A673 (cell line): Measurements from ENCODE around the gene KLHL42. TPM values are rescaled to one million over a fixed set of nuclear protein-coding genes. Genes with fewer than 3 reads are reported as not detected.

Source experiments
- BruUV-seq: library from RNA; stranded (reverse); fragments of 400-500 nt; replicated peaks from 2 replicates; lab custom pipeline; 2021; lab: Mats Ljungman, UMichigan
- CTCF ChIA-PET: fragments of 300-600 bp; sonication (Branson Sonifier 250); formaldehyde crosslinking; loops from one replicate; lab custom pipeline; 2022; ENCODE audit warnings: antibody characterized with exemption; lab: Charles Lee
- POLR2A ChIA-PET: fragments of 300-600 bp; sonication (Branson Sonifier 250); formaldehyde crosslinking; loops from one replicate; lab custom pipeline; 2022; ENCODE audit warnings: antibody characterized with exemption; ENCODE audit not compliant: low non-redundant PET; lab: Charles Lee
- DNase-seq: peaks from one replicate; pipeline ENCODE4 v3.0.0-alpha.2; 2015; ENCODE audit warnings: low spot score
- H3K27ac ChIP-seq: fragments of 200-600 bp; sonication (generic); 2 replicates; pipeline ENCODE4 v1.5.1; 2016; ENCODE audit warnings: mixed run types, low read depth, mild to moderate bottlenecking, mixed read lengths, antibody characterized with exemption, low read length; ENCODE audit not compliant: poor library complexity, severe bottlenecking
- H3K27me3 ChIP-seq: fragments of 200-600 bp; sonication (generic); replicated peaks from 2 replicates; pipeline ENCODE4 v1.6.1; 2017; ENCODE audit warnings: mixed run types, low read depth, mild to moderate bottlenecking, mixed read lengths, antibody characterized with exemption, low read length; ENCODE audit not compliant: insufficient read depth, poor library complexity
- H3K36me3 ChIP-seq: fragments of 200-600 bp; sonication (generic); 2 replicates; pipeline ENCODE4 v1.6.1; 2016; ENCODE audit warnings: mixed run types, mild to moderate bottlenecking, mixed read lengths, antibody characterized with exemption, low read length; ENCODE audit not compliant: insufficient read depth, poor library complexity, severe bottlenecking
- H3K4me1 ChIP-seq: fragments of 200-600 bp; sonication (generic); 2 replicates; pipeline ENCODE4 v1.6.1; 2017; ENCODE audit warnings: mixed run types, mild to moderate bottlenecking, mixed read lengths, antibody characterized with exemption, low read length; ENCODE audit not compliant: insufficient read depth, poor library complexity, severe bottlenecking
- H3K4me3 ChIP-seq: fragments of 200-600 bp; sonication (generic); 2 replicates; pipeline ENCODE4 v1.5.1; 2016; ENCODE audit warnings: low read depth, mixed run types, mild to moderate bottlenecking, mixed read lengths, low read length; ENCODE audit not compliant: poor library complexity, severe bottlenecking
- H3K9me3 ChIP-seq: fragments of 200-600 bp; sonication (generic); 2 replicates; pipeline ENCODE4 v1.6.1; 2016; ENCODE audit warnings: mixed run types, low read depth, mild to moderate bottlenecking, mixed read lengths, antibody characterized with exemption, low read length; ENCODE audit not compliant: poor library complexity, severe bottlenecking
- EZH2 ChIP-seq: fragments of 200-600 bp; sonication (generic); IDR thresholded peaks from 2 replicates; pipeline ENCODE4 v1.6.1; 2017; ENCODE audit warnings: borderline replicate concordance, low read depth, mild to moderate bottlenecking, mixed read lengths, antibody characterized with exemption, low read length; ENCODE audit not compliant: poor library complexity, severe bottlenecking
- intact Hi-C: fragments of 100-400 bp; cut with micrococcal nuclease; formaldehyde crosslinking; loops from one replicate; pipeline ENCODE4 v1.10.0; 2022; ENCODE audit not compliant: unreplicated experiment
- total RNA-seq: library from RNA; stranded (reverse); gene quantifications from 2 replicates; pipeline ENCODE4 v1.2.3, GENCODE V29; 2021
- TF ChIP-seq, protein P1 (sequence below): fragments of 300-800, 200-600 bp; sonication (generic); conservative IDR thresholded peaks from 2 replicates; pipeline ENCODE4 v1.5.1; 2017; ENCODE audit warnings: low read depth, mild to moderate bottlenecking, antibody characterized with exemption, low read length, moderate library complexity, mixed read lengths

KLHL42 gene
- total RNA-seq, 1 experiment from 2014 or later = 32.4 TPM

- Histone ChIP-seq H3K4me3 (no peak overlapping the region), H3K27ac (no peak overlapping the region), H3K36me3 (peaks cover 28% of the 10 kb centered on the region), H3K27me3 (no peaks in the 10 kb centered on the region), H3K9me3 (no peaks in the 10 kb centered on the region), H3K4me1 (no peaks in the 10 kb centered on the region)
- no peak for DNase-seq
- ChIA-PET POLR2A (no interaction called here), CTCF (no interaction called here)
- TF ChIP-seq, protein P1, sequence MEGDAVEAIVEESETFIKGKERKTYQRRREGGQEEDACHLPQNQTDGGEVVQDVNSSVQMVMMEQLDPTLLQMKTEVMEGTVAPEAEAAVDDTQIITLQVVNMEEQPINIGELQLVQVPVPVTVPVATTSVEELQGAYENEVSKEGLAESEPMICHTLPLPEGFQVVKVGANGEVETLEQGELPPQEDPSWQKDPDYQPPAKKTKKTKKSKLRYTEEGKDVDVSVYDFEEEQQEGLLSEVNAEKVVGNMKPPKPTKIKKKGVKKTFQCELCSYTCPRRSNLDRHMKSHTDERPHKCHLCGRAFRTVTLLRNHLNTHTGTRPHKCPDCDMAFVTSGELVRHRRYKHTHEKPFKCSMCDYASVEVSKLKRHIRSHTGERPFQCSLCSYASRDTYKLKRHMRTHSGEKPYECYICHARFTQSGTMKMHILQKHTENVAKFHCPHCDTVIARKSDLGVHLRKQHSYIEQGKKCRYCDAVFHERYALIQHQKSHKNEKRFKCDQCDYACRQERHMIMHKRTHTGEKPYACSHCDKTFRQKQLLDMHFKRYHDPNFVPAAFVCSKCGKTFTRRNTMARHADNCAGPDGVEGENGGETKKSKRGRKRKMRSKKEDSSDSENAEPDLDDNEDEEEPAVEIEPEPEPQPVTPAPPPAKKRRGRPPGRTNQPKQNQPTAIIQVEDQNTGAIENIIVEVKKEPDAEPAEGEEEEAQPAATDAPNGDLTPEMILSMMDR = no peak
- TF ChIP-seq EZH2 = no peak
- no TSS peak for BruUV-seq
- intact Hi-C loops = no loop called here
Measured at GRCh38 chr12:27801630-27802029, 21.6 kb downstream of the KLHL42 start.

DNA sequence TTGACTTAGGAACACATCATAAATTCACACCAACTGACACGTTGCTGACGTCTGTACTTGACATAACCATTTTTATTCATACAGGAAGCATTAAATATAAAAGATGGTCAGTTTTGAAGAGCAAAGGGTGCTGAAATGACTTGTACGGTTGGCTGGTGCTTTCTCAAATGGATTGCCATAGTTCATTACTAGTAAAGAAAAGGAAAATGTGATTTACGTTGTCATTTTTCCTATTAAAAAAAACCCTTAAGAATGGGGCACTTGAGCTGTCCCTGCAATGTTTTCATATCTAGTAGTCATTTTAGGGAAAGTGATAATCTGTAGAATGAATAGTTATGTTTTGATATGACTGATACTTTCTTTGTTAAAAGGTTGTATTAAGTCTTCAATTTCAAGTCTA lies 22.5 kb downstream of the KLHL42 start:
- Histone ChIP-seq H3K27ac (no peak overlapping the region), H3K4me3 (no peak overlapping the region), H3K27me3 (no peaks in the 10 kb centered on the region), H3K4me1 (no peaks in the 10 kb centered on the region), H3K9me3 (no peaks in the 10 kb centered on the region), H3K36me3 (peaks cover 20% of the 10 kb centered on the region)
- TF ChIP-seq, protein P1 = no peak
- no peak for TF ChIP-seq EZH2
- ChIA-PET CTCF (no interaction called here), POLR2A (no interaction called here)
- BruUV-seq = no TSS peak
- intact Hi-C loops = no loop called here
- DNase-seq = no peak

- DNase-seq = no peak
- ChIA-PET POLR2A (no interaction called here), CTCF (no interaction called here)
- no peaks in the 10 kb centered on the region for H3K9me3 ChIP-seq
- intact Hi-C loops = no loop called here
- H3K36me3 ChIP-seq = peaks cover 16% of the 10 kb centered on the region
- no TSS peak for BruUV-seq
- no peaks in the 10 kb centered on the region for H3K4me1 ChIP-seq
- H3K4me3 ChIP-seq = no peak overlapping the region
- TF ChIP-seq EZH2 = no peak
- TF ChIP-seq, protein P1 = no peak
- H3K27ac ChIP-seq = no peak overlapping the region
- H3K27me3 ChIP-seq = no peaks in the 10 kb centered on the region
Measured at GRCh38 chr12:27802936-27803335, 22.9 kb downstream of the KLHL42 start.
